ENCODE data around the gene ABI3BP.

DNA sequence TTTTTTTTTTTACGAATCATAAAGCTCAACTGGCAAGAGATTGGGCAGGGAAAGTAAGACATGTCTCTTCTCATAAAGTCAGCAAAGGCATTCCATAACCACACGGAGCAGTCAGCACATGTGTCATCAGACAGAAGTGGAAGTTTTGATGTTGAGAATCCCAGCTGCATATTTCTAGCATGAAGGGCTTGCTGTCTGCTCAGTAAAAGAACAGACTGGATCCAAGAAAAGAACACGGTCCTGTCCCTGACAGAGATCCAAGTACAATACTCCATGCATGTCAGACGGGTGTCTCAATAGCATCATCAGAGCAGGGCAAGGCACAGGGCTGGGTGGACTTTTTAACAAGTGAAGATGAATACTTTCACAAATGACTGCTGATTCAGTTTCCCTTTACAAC lies 38.2 kb downstream of the ABI3BP start:
- TF ChIP-seq, protein P1, sequence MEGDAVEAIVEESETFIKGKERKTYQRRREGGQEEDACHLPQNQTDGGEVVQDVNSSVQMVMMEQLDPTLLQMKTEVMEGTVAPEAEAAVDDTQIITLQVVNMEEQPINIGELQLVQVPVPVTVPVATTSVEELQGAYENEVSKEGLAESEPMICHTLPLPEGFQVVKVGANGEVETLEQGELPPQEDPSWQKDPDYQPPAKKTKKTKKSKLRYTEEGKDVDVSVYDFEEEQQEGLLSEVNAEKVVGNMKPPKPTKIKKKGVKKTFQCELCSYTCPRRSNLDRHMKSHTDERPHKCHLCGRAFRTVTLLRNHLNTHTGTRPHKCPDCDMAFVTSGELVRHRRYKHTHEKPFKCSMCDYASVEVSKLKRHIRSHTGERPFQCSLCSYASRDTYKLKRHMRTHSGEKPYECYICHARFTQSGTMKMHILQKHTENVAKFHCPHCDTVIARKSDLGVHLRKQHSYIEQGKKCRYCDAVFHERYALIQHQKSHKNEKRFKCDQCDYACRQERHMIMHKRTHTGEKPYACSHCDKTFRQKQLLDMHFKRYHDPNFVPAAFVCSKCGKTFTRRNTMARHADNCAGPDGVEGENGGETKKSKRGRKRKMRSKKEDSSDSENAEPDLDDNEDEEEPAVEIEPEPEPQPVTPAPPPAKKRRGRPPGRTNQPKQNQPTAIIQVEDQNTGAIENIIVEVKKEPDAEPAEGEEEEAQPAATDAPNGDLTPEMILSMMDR (IDR thresholded peaks at IDR 0.05), result no peak
- TF ChIP-seq POLR2A (IDR thresholded peaks at IDR 0.05), result no peak
